H9 (cell line): ENCODE data around the gene TOM1L2. TPM values are rescaled to one million over a fixed set of nuclear protein-coding genes. Genes with fewer than 3 reads are reported as not detected.

ENCODE experiments used
- DNase-seq: peaks from one replicate; pipeline ENCODE4 v3.0.0-alpha.2; 2017
- H2AFZ ChIP-seq: one replicate; pipeline ENCODE4 v1.6.1; 2013; ENCODE audit warnings: mild to moderate bottlenecking, low read length, control low read depth, moderate library complexity
- H2AK5ac ChIP-seq: 2 replicates; pipeline ENCODE4 v1.6.1; 2013; ENCODE audit warnings: low read length, control low read depth, mixed read lengths; ENCODE audit not compliant: insufficient read length
- H2BK120ac ChIP-seq: one replicate; pipeline ENCODE4 v1.6.1; 2013; ENCODE audit warnings: low read depth, mild to moderate bottlenecking, low read length, control low read depth, inconsistent platforms; ENCODE audit not compliant: poor library complexity, severe bottlenecking
- H2BK12ac ChIP-seq: 2 replicates; pipeline ENCODE4 v1.6.1; 2013; ENCODE audit warnings: low read length, control low read depth, mixed read lengths, low read depth; ENCODE audit not compliant: insufficient read length
- H2BK15ac ChIP-seq: 2 replicates; pipeline ENCODE4 v1.6.1; 2013; ENCODE audit warnings: low read depth, low read length, control low read depth
- H2BK20ac ChIP-seq: one replicate; pipeline ENCODE4 v1.6.1; 2013; ENCODE audit warnings: low read depth, mild to moderate bottlenecking, low read length, control low read depth, inconsistent platforms; ENCODE audit not compliant: poor library complexity, severe bottlenecking
- H2BK5ac ChIP-seq: 2 replicates; pipeline ENCODE4 v1.6.1; 2013; ENCODE audit warnings: low read length, control low read depth, mixed read lengths; ENCODE audit not compliant: insufficient read length
- H3K14ac ChIP-seq: 2 replicates; pipeline ENCODE4 v1.6.1; 2013; ENCODE audit warnings: low read length, control low read depth; ENCODE audit not compliant: insufficient read depth
- H3K18ac ChIP-seq: 2 replicates; pipeline ENCODE4 v1.6.1; 2013; ENCODE audit warnings: low read depth, mild to moderate bottlenecking, mixed read lengths, low read length, control low read depth; ENCODE audit not compliant: insufficient read length
- H3K23ac ChIP-seq: 2 replicates; pipeline ENCODE4 v1.6.1; 2013; ENCODE audit warnings: low read length, control low read depth, mixed read lengths, low read depth; ENCODE audit not compliant: insufficient read length
- H3K23me2 ChIP-seq: 2 replicates; pipeline ENCODE4 v1.6.1; 2013; ENCODE audit warnings: low read depth, mild to moderate bottlenecking, mixed read lengths, low read length, control low read depth; ENCODE audit not compliant: insufficient read length, poor library complexity, severe bottlenecking
- H3K27ac ChIP-seq: 2 replicates; pipeline ENCODE4 v1.5.1; 2013; ENCODE audit warnings: low read length, control low read depth, mixed read lengths, low read depth; ENCODE audit not compliant: insufficient read length
- H3K27me3 ChIP-seq: 2 replicates; pipeline ENCODE4 v1.6.1; 2013; ENCODE audit warnings: low read length, control low read depth, inconsistent platforms; ENCODE audit not compliant: insufficient read depth
- H3K4ac ChIP-seq: 2 replicates; pipeline ENCODE4 v1.6.1; 2013; ENCODE audit warnings: low read depth, mild to moderate bottlenecking, control low read depth, inconsistent platforms, low read length, moderate library complexity
- H3K4me1 ChIP-seq: 2 replicates; pipeline ENCODE4 v1.6.1; 2013; ENCODE audit warnings: low read length, control low read depth, inconsistent platforms; ENCODE audit not compliant: insufficient read depth
- H3K4me2 ChIP-seq: 2 replicates; pipeline ENCODE4 v1.6.1; 2013; ENCODE audit warnings: low read length, control low read depth, mixed read lengths; ENCODE audit not compliant: insufficient read length, insufficient read depth
- H3K56ac ChIP-seq: 2 replicates; pipeline ENCODE4 v1.6.1; 2013; ENCODE audit warnings: low read depth, mild to moderate bottlenecking, mixed read lengths, low read length, control low read depth; ENCODE audit not compliant: insufficient read length
- H3K79me1 ChIP-seq: 2 replicates; pipeline ENCODE4 v1.6.1; 2013; ENCODE audit warnings: low read depth, mild to moderate bottlenecking, moderate library complexity, low read length, control low read depth, inconsistent platforms; ENCODE audit not compliant: insufficient read depth, poor library complexity, severe bottlenecking
- H3K79me2 ChIP-seq: 2 replicates; pipeline ENCODE4 v1.6.1; 2013; ENCODE audit warnings: low read length, control low read depth, inconsistent platforms; ENCODE audit not compliant: insufficient read depth
- H3K9ac ChIP-seq: 2 replicates; pipeline ENCODE4 v1.6.1; 2013; ENCODE audit warnings: low read length, control low read depth, mixed read lengths; ENCODE audit not compliant: insufficient read length; ENCODE audit errors: extremely low read depth
- H3K9me3 ChIP-seq: one replicate; pipeline ENCODE4 v1.6.1; 2013; ENCODE audit warnings: low read depth, low read length, inconsistent platforms; ENCODE audit not compliant: control insufficient read depth
- H3T11ph ChIP-seq: one replicate; pipeline ENCODE4 v1.6.1; 2013; ENCODE audit warnings: mild to moderate bottlenecking, low read length, control low read depth, inconsistent platforms
- H4K20me1 ChIP-seq: one replicate; pipeline ENCODE4 v1.6.1; 2013; ENCODE audit not compliant: control insufficient read depth, insufficient read length, insufficient read depth
- H4K5ac ChIP-seq: 2 replicates; pipeline ENCODE4 v1.6.1; 2013; ENCODE audit warnings: low read depth, mild to moderate bottlenecking, mixed read lengths, low read length, control low read depth; ENCODE audit not compliant: insufficient read length
- H4K8ac ChIP-seq: replicated peaks from 2 replicates; pipeline ENCODE4 v1.6.1; 2013; ENCODE audit warnings: low read length, control low read depth, mixed read lengths, low read depth; ENCODE audit not compliant: insufficient read length
- H4K91ac ChIP-seq: 2 replicates; pipeline ENCODE4 v1.6.1; 2013; ENCODE audit warnings: low read depth, mild to moderate bottlenecking, moderate library complexity, mixed read lengths, low read length, control low read depth; ENCODE audit not compliant: insufficient read length
- H3K27ac Mint-ChIP-seq, 3 experiments: 2 replicates in 2 of 3; 3 replicates in 1 of 3; pipeline ENCODE4 v1.8.0; 2020 to 2021; ENCODE audit warnings: mixed read lengths in 3 of 3, mild to moderate bottlenecking in 1 of 3, moderate library complexity in 1 of 3
- H3K27me3 Mint-ChIP-seq: 2 replicates; pipeline ENCODE4 v1.8.0; 2021; ENCODE audit warnings: low read depth, mild to moderate bottlenecking, moderate library complexity, mixed read lengths
- H3K36me3 Mint-ChIP-seq, 3 experiments: 2 replicates in 2 of 3; 3 replicates in 1 of 3; pipeline ENCODE4 v1.8.0; 2020 to 2021; ENCODE audit warnings: low read depth in 3 of 3, mixed read lengths in 3 of 3; ENCODE audit not compliant: insufficient read depth in 1 of 3
- H3K4me1 Mint-ChIP-seq, 2 experiments: 2 replicates each; pipeline ENCODE4 v1.8.0; 2020; ENCODE audit warnings: mixed read lengths in 2 of 2
- H3K4me3 Mint-ChIP-seq, 2 experiments: 2 replicates in 1 of 2; 3 replicates in 1 of 2; pipeline ENCODE4 v1.8.0; 2020 to 2021; ENCODE audit warnings: mild to moderate bottlenecking in 2 of 2, mixed read lengths in 2 of 2, moderate library complexity in 1 of 2
- H3K9me3 Mint-ChIP-seq, 2 experiments: 2 replicates in 1 of 2; 3 replicates in 1 of 2; pipeline ENCODE4 v1.8.0; 2020; ENCODE audit warnings: mild to moderate bottlenecking in 2 of 2, mixed read lengths in 2 of 2, moderate library complexity in 1 of 2
- WGBS: extraction: QIAGEN DNeasy Blood & Tissue Kit; methylation state at CpG from one replicate; pipeline ENCODE4 v1.1.7; 2013; ENCODE audit warnings: missing lambda C conversion rate, low lambda C conversion rate, mixed read lengths; ENCODE audit not compliant: insufficient read length; ENCODE audit errors: extremely low coverage; 5-methylcytosine and 5-hydroxymethylcytosine counted together
- total RNA-seq: library from RNA; stranded (reverse); gene quantifications from 2 replicates; pipeline ENCODE4 v1.2.1, GENCODE V29; 2021
- TF ChIP-seq, protein P1 (sequence below): fragments of 200-600 bp; sonication (generic); conservative IDR thresholded peaks from 3 replicates; pipeline ENCODE4 v1.8.0; 2021; ENCODE audit warnings: antibody characterized with exemption, mild to moderate bottlenecking

Gene TOM1L2
- total RNA-seq, 1 experiment from 2014 or later = 4.6 TPM

DNA sequence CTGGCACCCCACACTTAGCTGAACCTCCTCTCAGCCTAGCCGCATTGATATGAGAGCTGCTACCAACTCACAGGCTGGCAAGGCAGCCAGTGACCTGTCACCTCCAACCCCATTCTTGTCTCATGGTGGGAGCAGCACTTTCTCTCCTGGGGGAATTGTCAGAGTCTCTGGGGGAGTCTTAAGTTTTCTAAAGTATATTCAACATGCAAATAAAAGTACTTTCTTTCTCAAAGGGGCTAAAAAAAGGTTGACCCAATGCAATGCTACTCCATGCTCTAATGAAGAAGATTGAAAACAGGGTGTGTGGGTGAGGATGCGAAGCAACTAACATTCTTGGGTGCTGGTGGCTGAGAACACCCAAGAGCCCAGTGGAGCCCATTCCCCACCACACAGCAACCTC lies 82.3 kb downstream of the TOM1L2 start:
- Histone ChIP-seq H2AK5ac (no peak overlapping the region), H3K23me2 (no peaks in the 10 kb centered on the region), H3K4me2 (no peak overlapping the region), H2AFZ (no peak overlapping the region), H2BK12ac (no peak overlapping the region), H3K56ac (no peak overlapping the region), H3K4ac (no peak overlapping the region), H2BK120ac (no peak overlapping the region), H3K27me3 (no peaks in the 10 kb centered on the region), H4K20me1 (peaks cover 2% of the 10 kb centered on the region), H4K91ac (no peak overlapping the region), H3K18ac (no peak overlapping the region), H2BK20ac (no peak overlapping the region), H3K9me3 (no peaks in the 10 kb centered on the region), H2BK5ac (no peak overlapping the region), H3K79me1 (no peaks in the 10 kb centered on the region), H3K14ac (no peak overlapping the region), H4K8ac (no peak overlapping the region), H3K23ac (no peak overlapping the region), H3K4me1 (peaks cover 4% of the 10 kb centered on the region; the same call in 1 of the 2 replicates), H3K9ac (no peak overlapping the region), H3T11ph (no peak overlapping the region), H4K5ac (no peak overlapping the region), H2BK15ac (no peak overlapping the region), H3K27ac (no peak overlapping the region), H3K79me2 (no peaks in the 10 kb centered on the region)
- no CpG with 5 or more reads among the region's 2 CpGs for WGBS
- no peaks in the 10 kb centered on the region; a peak in 1 of 5 replicates for H3K9me3 Mint-ChIP-seq
- TF ChIP-seq, protein P1, sequence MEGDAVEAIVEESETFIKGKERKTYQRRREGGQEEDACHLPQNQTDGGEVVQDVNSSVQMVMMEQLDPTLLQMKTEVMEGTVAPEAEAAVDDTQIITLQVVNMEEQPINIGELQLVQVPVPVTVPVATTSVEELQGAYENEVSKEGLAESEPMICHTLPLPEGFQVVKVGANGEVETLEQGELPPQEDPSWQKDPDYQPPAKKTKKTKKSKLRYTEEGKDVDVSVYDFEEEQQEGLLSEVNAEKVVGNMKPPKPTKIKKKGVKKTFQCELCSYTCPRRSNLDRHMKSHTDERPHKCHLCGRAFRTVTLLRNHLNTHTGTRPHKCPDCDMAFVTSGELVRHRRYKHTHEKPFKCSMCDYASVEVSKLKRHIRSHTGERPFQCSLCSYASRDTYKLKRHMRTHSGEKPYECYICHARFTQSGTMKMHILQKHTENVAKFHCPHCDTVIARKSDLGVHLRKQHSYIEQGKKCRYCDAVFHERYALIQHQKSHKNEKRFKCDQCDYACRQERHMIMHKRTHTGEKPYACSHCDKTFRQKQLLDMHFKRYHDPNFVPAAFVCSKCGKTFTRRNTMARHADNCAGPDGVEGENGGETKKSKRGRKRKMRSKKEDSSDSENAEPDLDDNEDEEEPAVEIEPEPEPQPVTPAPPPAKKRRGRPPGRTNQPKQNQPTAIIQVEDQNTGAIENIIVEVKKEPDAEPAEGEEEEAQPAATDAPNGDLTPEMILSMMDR = no peak
- no peaks in the 10 kb centered on the region for H3K36me3 Mint-ChIP-seq
- H3K4me1 Mint-ChIP-seq = peaks cover 38 to 47% of the 10 kb centered on the region in 2 experiments
- peaks cover 2% of the 10 kb centered on the region; the same call in 1 of the 2 replicates for H3K27me3 Mint-ChIP-seq
- no peak overlapping the region for H3K27ac Mint-ChIP-seq
- DNase-seq = no peak
- H3K4me3 Mint-ChIP-seq = no peak overlapping the region
